ENCODE measurements around the gene SIGLEC9.

SIGLEC9 gene

GRCh38 chr19:51124729-51125128 is at the start of gene SIGLEC9:
SIGLEC9 (plus strand) TSS chr19:51124906; CDS start chr19:51124975, 69 bp downstream.
- no peak for DNase-seq (ENCODE audit: low read depth in 2 of 2)

- no peak for DNase-seq (ENCODE audit: low read depth in 2 of 2)
Observed at GRCh38 chr19:51075998-51076397, 48.7 kb upstream of the SIGLEC9 start.

GRCh38 chr19:51076631-51077213 is 48.0 kb upstream of the SIGLEC9 start:
- DNase-seq (ENCODE audit: low read depth in 2 of 2) = no peak

- no peak for DNase-seq (ENCODE audit: low read depth in 2 of 2)
Observed at GRCh38 chr19:51078104-51078503, 46.6 kb upstream of the SIGLEC9 start.

- DNase-seq (ENCODE audit: low read depth in 2 of 2) = no peak
Observed at GRCh38 chr19:51078731-51079130, 46.0 kb upstream of the SIGLEC9 start.

- DNase-seq (ENCODE audit: low read depth in 2 of 2) = no peak
Observed at GRCh38 chr19:51079481-51080110, 45.1 kb upstream of the SIGLEC9 start.

- DNase-seq (ENCODE audit: low read depth in 2 of 2) = no peak
Observed at GRCh38 chr19:51081476-51081875, 43.2 kb upstream of the SIGLEC9 start.

GRCh38 chr19:51082611-51083010 is 42.1 kb upstream of the SIGLEC9 start, which contains the start of gene KLK14:
KLK14 (minus strand) TSS chr19:51082887; CDS start chr19:51082614, 273 bp downstream.
- no peak for DNase-seq (ENCODE audit: low read depth in 2 of 2)

- DNase-seq (ENCODE audit: low read depth in 2 of 2) = no peak
Observed at GRCh38 chr19:51083181-51083580, 41.5 kb upstream of the SIGLEC9 start.

- no peak for DNase-seq (ENCODE audit: low read depth in 2 of 2)
Observed at GRCh38 chr19:51083783-51084182, 40.9 kb upstream of the SIGLEC9 start.

GRCh38 chr19:51084505-51084904 is 40.2 kb upstream of the SIGLEC9 start:
- no peak for DNase-seq (ENCODE audit: low read depth in 2 of 2)

GRCh38 chr19:51086153-51086850 is 38.4 kb upstream of the SIGLEC9 start:
- DNase-seq (ENCODE audit: low read depth in 2 of 2) = no peak

- no peak for DNase-seq (ENCODE audit: low read depth in 2 of 2)
Observed at GRCh38 chr19:51089786-51090185, 34.9 kb upstream of the SIGLEC9 start.

GRCh38 chr19:51090471-51090870 is 34.2 kb upstream of the SIGLEC9 start:
- DNase-seq (ENCODE audit: low read depth in 2 of 2) = no peak

GRCh38 chr19:51091126-51091525 is 33.6 kb upstream of the SIGLEC9 start:
- DNase-seq (ENCODE audit: low read depth in 2 of 2) = no peak

- DNase-seq (ENCODE audit: low read depth in 2 of 2) = no peak
Observed at GRCh38 chr19:51091895-51092873, 32.5 kb upstream of the SIGLEC9 start.

GRCh38 chr19:51093101-51093500 is 31.6 kb upstream of the SIGLEC9 start:
- DNase-seq (ENCODE audit: low read depth in 2 of 2) = no peak

- DNase-seq (ENCODE audit: low read depth in 2 of 2) = no peak
Observed at GRCh38 chr19:51093510-51094345, 31.0 kb upstream of the SIGLEC9 start.

GRCh38 chr19:51094696-51095279 is 29.9 kb upstream of the SIGLEC9 start:
- no peak for DNase-seq (ENCODE audit: low read depth in 2 of 2)

GRCh38 chr19:51096473-51097165 is 28.1 kb upstream of the SIGLEC9 start:
- DNase-seq (ENCODE audit: low read depth in 2 of 2) = no peak
